Measurements from ENCODE around the gene DTNB. TPM values are rescaled to one million over a fixed set of nuclear protein-coding genes. Genes with fewer than 3 reads are reported as not detected.

The DTNB gene
- polyA plus RNA-seq, 1 of the 3 experiments (the other 2 are of a cell fraction) = 15.3 TPM

DNA sequence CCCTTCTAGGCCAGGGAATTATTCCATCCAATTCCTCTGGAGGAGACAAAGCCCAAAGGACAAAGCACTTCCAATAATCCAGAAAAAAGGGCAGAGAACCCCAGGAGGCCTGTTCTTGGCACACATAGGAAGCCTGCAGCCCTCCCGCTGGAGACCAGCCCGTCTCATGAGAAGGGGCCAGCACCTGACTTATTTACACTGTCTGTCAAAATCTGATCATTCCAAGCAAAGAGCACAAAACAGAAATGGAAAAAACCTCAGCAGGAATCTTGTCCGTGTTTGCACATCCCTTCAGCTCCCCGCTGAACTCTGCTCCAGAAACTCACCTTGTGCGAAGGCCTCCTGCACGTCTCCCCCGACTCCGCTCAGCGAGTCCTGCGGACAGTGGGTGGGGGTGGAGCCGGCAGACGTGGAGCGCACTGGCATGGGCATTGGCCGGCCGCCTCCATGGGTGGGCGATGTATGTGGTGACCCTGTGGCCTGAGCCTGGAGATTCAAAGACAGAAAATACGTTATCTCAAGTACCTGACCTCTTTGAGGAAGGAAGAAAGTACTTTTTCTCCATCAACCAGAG lies 285.4 kb downstream of the DTNB start:
- Histone ChIP-seq H3K27me3 (ENCODE audit: insufficient read depth) (no peaks in the 10 kb centered on the region), H3K9me2 (no peaks in the 10 kb centered on the region)
- POLR2A ChIA-PET = interaction anchor here (1.7 kb wide), 1 partner anchor 26 kb away, joined by 3 read pairs; no protein-coding TSS in a partner anchor

More for the DNA sequence above, 285.4 kb downstream of the DTNB start:
- Histone ChIP-seq H3K4me2 (no peak overlapping the region), H3K9ac (no peak overlapping the region), H3F3A (replicated peaks; ENCODE audit: insufficient read depth) (no peaks in the 10 kb centered on the region), H3K4me1 (ENCODE audit: control insufficient read depth in 1 of 2, insufficient read depth in 2 of 2, low read depth in 1 of 2, low read length in 1 of 2) (no peaks in the 10 kb centered on the region), H4K20me1 (ENCODE audit: insufficient read depth) (no peaks in the 10 kb centered on the region), H3K9me3 (no peaks in the 10 kb centered on the region), H3K36me3 (replicated peaks in 1 of 2; ENCODE audit: control insufficient read depth in 1 of 2, insufficient read depth in 2 of 2, low read length in 1 of 2) (no peaks in the 10 kb centered on the region), H3K27ac (ENCODE audit: low read depth in 2 of 2, low read length in 1 of 2) (no peak overlapping the region), H3K4me3 (ENCODE audit: low read depth in 2 of 2, low read length in 1 of 2) (no peak overlapping the region), H2AFZ (ENCODE audit: low read depth) (no peak overlapping the region), H3K79me2 (ENCODE audit: insufficient read depth) (no peaks in the 10 kb centered on the region)
- CTCF ChIA-PET = interaction anchor here (7.1 kb wide), 1 partner anchor 10 kb away, joined by 72 read pairs; no protein-coding TSS in a partner anchor
- WGBS (ENCODE audit: low lambda C conversion rate) = 92% methylated on average over 17 of the region's 17 CpGs
- DNase-seq = no peak
- no peak for TF ChIP-seq TAF1 (IDR thresholded peaks at IDR 0.05; ENCODE audit: borderline replicate concordance, low read depth, low read length)
- no peak for TF ChIP-seq GABPA (IDR thresholded peaks at IDR 0.05; ENCODE audit: low read depth)
- no peak for TF ChIP-seq GATA2 (CRISPR knock-in tag; IDR thresholded peaks at IDR 0.05)
- TF ChIP-seq MAX (IDR thresholded peaks at IDR 0.05; ENCODE audit: low read depth) = no peak
- no peak for TF ChIP-seq NRF1 (IDR thresholded peaks at IDR 0.05; ENCODE audit: low read depth, low read length)
- no peak for TF ChIP-seq EP300 (IDR thresholded peaks at IDR 0.05; ENCODE audit: borderline replicate concordance in 1 of 2, low read depth in 1 of 2, low read length in 1 of 2)
- TF ChIP-seq EZH2phosphoT487 (IDR thresholded peaks at IDR 0.05; ENCODE audit: borderline replicate concordance, low read depth) = no peak
- no peak for TF ChIP-seq FOXM1 (IDR thresholded peaks at IDR 0.05; ENCODE audit: low read depth)
- TF ChIP-seq, protein P1, sequence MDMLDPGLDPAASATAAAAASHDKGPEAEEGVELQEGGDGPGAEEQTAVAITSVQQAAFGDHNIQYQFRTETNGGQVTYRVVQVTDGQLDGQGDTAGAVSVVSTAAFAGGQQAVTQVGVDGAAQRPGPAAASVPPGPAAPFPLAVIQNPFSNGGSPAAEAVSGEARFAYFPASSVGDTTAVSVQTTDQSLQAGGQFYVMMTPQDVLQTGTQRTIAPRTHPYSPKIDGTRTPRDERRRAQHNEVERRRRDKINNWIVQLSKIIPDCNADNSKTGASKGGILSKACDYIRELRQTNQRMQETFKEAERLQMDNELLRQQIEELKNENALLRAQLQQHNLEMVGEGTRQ (IDR thresholded peaks at IDR 0.05; ENCODE audit: borderline replicate concordance, low read depth, low read length) = no peak
- no peak for TF ChIP-seq MXI1 (IDR thresholded peaks at IDR 0.05; ENCODE audit: low read depth, low read length)
- TF ChIP-seq CHD2 (IDR thresholded peaks at IDR 0.05; ENCODE audit: low read length, partially characterized antibody) = no peak
- TF ChIP-seq, protein P2, sequence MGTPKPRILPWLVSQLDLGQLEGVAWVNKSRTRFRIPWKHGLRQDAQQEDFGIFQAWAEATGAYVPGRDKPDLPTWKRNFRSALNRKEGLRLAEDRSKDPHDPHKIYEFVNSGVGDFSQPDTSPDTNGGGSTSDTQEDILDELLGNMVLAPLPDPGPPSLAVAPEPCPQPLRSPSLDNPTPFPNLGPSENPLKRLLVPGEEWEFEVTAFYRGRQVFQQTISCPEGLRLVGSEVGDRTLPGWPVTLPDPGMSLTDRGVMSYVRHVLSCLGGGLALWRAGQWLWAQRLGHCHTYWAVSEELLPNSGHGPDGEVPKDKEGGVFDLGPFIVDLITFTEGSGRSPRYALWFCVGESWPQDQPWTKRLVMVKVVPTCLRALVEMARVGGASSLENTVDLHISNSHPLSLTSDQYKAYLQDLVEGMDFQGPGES (IDR thresholded peaks at IDR 0.05; ENCODE audit: low read depth, low read length) = no peak
- TF ChIP-seq FOXJ3 (CRISPR knock-in tag; IDR thresholded peaks at IDR 0.05) = no peak
- TF ChIP-seq POLR2AphosphoS5 (IDR thresholded peaks at IDR 0.05; ENCODE audit: low read depth, low read length) = no peak
- no peak for TF ChIP-seq SIN3A (IDR thresholded peaks at IDR 0.05; ENCODE audit: borderline replicate concordance, low read depth, low read length)
- no peak for TF ChIP-seq RXRA (IDR thresholded peaks at IDR 0.05; ENCODE audit: borderline replicate concordance, low read depth)
- no peak for TF ChIP-seq RFX5 (IDR thresholded peaks at IDR 0.05; ENCODE audit: low read length)
- TF ChIP-seq ZBTB33 (IDR thresholded peaks at IDR 0.05; ENCODE audit: borderline replicate concordance, low read depth) = no peak
- TF ChIP-seq YY1 (IDR thresholded peaks at IDR 0.05; ENCODE audit: low read depth) = no peak

Data from SK-N-SH (cell line).